HCT116 (cell line): ENCODE results near the gene VEPH1. TPM values are rescaled to one million over a fixed set of nuclear protein-coding genes. Genes with fewer than 3 reads are reported as not detected.

ENCODE experiments used
- ATAC-seq: fragments of 200-7000 bp; cut with Tn5 transposase; 2 replicates; pipeline ENCODE4 v1.9.1; 2020; ENCODE audit warnings: mild to moderate bottlenecking, moderate library complexity
- BruUV-seq: library from RNA; stranded (reverse); fragments of 400-500 nt; replicated peaks from 2 replicates; lab custom pipeline; 2021; lab: Mats Ljungman, UMichigan
- CTCF ChIA-PET: fragments of 300-600 bp; sonication (Branson Sonifier 250); formaldehyde crosslinking; loops from one replicate; lab custom pipeline; 2021; ENCODE audit warnings: antibody characterized with exemption; lab: Charles Lee
- POLR2A ChIA-PET: fragments of 300-600, 350-600 bp; sonication (Branson Sonifier 250); formaldehyde crosslinking; loops from one replicate; lab custom pipeline; 2021; ENCODE audit warnings: antibody characterized with exemption; lab: Charles Lee
- RAD21 ChIA-PET, 2 experiments: fragments of 300-600 bp; sonication (Branson Sonifier 250); formaldehyde crosslinking; loops; one replicate each; lab custom pipeline; 2023; ENCODE audit warnings: low total read pairs in 2 of 2; ENCODE audit not compliant: uncharacterized antibody in 2 of 2, unreplicated experiment in 2 of 2, low non-redundant PET in 1 of 2; lab: Charles Lee
- DNase-seq: peaks from one replicate; pipeline ENCODE4 v3.0.0-alpha.2; 2010; ENCODE audit warnings: low read depth, low spot score
- H2AFZ ChIP-seq: fragments of 200-600 bp; shearing (Covaris generic), sonication (generic); 2 replicates; pipeline ENCODE4 v1.6.1; 2017; ENCODE audit warnings: low read depth, mixed run types, mixed read lengths, antibody characterized with exemption, low read length; ENCODE audit not compliant: poor library complexity, severe bottlenecking
- H3K27ac ChIP-seq: 2 replicates; pipeline ENCODE4 v1.5.1; 2012; ENCODE audit warnings: low read depth, low read length
- H3K27me3 ChIP-seq: fragments of 200-600 bp; sonication (generic); 2 replicates; pipeline ENCODE4 v1.6.1; 2016; ENCODE audit warnings: mixed run types, low read length, mixed read lengths; ENCODE audit not compliant: insufficient read depth
- H3K36me3 ChIP-seq, 2 experiments: fragments of 200-500 bp in 1 of 2; fragments of 200-600 bp in 1 of 2; sonication (Bioruptor generic) in 1 of 2; sonication (generic) in 1 of 2; 2 replicates each; pipeline versions ENCODE4 v1.5.1 to v1.6.1; 2014 to 2016; ENCODE audit warnings: low read length in 2 of 2, inconsistent platforms in 1 of 2, mixed read lengths in 1 of 2, mixed run types in 1 of 2; ENCODE audit not compliant: insufficient read depth in 2 of 2, control insufficient read depth in 1 of 2
- H3K4me1 ChIP-seq, 2 experiments: fragments of 200-600 bp in 1 of 2; sonication (generic) in 1 of 2; 2 replicates each; pipeline versions ENCODE4 v1.5.1 to v1.6.1; 2012 to 2017; ENCODE audit warnings: low read length in 2 of 2, inconsistent platforms in 1 of 2, mild to moderate bottlenecking in 1 of 2, mixed read lengths in 1 of 2, mixed run types in 1 of 2, moderate library complexity in 1 of 2; ENCODE audit not compliant: insufficient read depth in 2 of 2, control insufficient read depth in 1 of 2
- H3K4me2 ChIP-seq: fragments of 200-600 bp; sonication (generic); 2 replicates; pipeline ENCODE4 v1.6.1; 2017; ENCODE audit warnings: mixed run types, low read length, mixed read lengths
- H3K4me3 ChIP-seq, 2 experiments: fragments of 200-600 bp in 1 of 2; sonication (generic) in 1 of 2; replicated peaks in 1 of 2; 2 replicates each; pipeline ENCODE4 v1.5.1; 2011 to 2016; ENCODE audit warnings: low read length in 2 of 2, control low read depth in 1 of 2, low read depth in 1 of 2, mild to moderate bottlenecking in 1 of 2, mixed read lengths in 1 of 2, mixed run types in 1 of 2
- H3K79me2 ChIP-seq: fragments of 200-600 bp; sonication (generic); 2 replicates; pipeline ENCODE4 v1.6.1; 2017; ENCODE audit warnings: mild to moderate bottlenecking, mixed run types, low read length, moderate library complexity, mixed read lengths; ENCODE audit not compliant: insufficient read depth
- H3K9ac ChIP-seq: fragments of 200-600 bp; sonication (generic); 2 replicates; pipeline ENCODE4 v1.6.1; 2016; ENCODE audit warnings: low read length, mixed read lengths
- H3K9me2 ChIP-seq: fragments of 200-600 bp; sonication (generic), shearing (Covaris generic); 2 replicates; pipeline ENCODE4 v1.6.1; 2017; ENCODE audit warnings: mixed run types, mild to moderate bottlenecking, moderate library complexity; ENCODE audit not compliant: insufficient read depth
- H3K9me3 ChIP-seq, 2 experiments: fragments of 200-500 bp in 1 of 2; fragments of 200-600 bp in 1 of 2; sonication (Bioruptor generic) in 1 of 2; sonication (generic) in 1 of 2; 2 replicates each; pipeline ENCODE4 v1.6.1; 2014 to 2017; ENCODE audit warnings: low read length in 2 of 2, mixed read lengths in 2 of 2, inconsistent platforms in 1 of 2, low read depth in 1 of 2, mild to moderate bottlenecking in 1 of 2, mixed run types in 1 of 2, moderate library complexity in 1 of 2; ENCODE audit not compliant: control insufficient read depth in 1 of 2, insufficient read depth in 1 of 2
- H4K20me1 ChIP-seq: fragments of 200-600 bp; sonication (generic), shearing (Covaris generic); 2 replicates; pipeline ENCODE4 v1.6.1; 2017; ENCODE audit warnings: mixed run types, mild to moderate bottlenecking, moderate library complexity; ENCODE audit not compliant: insufficient read depth
- CBX3 ChIP-seq: IDR thresholded peaks from 2 replicates; pipeline ENCODE4 v1.6.1; 2012; ENCODE audit warnings: low read depth
- CTCF ChIP-seq, 3 experiments: fragments of 200-600 bp in 1 of 3; sonication (generic) in 1 of 3; IDR thresholded peaks in 2 of 3; conservative IDR thresholded peaks in 1 of 3; 2 replicates each; pipeline ENCODE4 v1.5.1; 2012 to 2017; ENCODE audit warnings: low read depth in 2 of 3, low read length in 2 of 3, antibody characterized with exemption in 1 of 3, borderline replicate concordance in 1 of 3, control low read depth in 1 of 3, mild to moderate bottlenecking in 1 of 3, mixed read lengths in 1 of 3, mixed run types in 1 of 3, moderate library complexity in 1 of 3; ENCODE audit not compliant: insufficient read depth in 1 of 3
- EGR1 ChIP-seq: IDR thresholded peaks from 2 replicates; pipeline ENCODE4 v1.6.1; 2012; ENCODE audit warnings: low read depth
- EZH2 ChIP-seq: fragments of 200-600 bp; sonication (generic); IDR thresholded peaks from 2 replicates; pipeline ENCODE4 v1.6.1; 2017; ENCODE audit warnings: antibody characterized with exemption, mixed run types
- EZH2phosphoT487 ChIP-seq: fragments of 200-600 bp; IDR thresholded peaks from 2 replicates; pipeline ENCODE4 v1.6.1; 2018; ENCODE audit warnings: antibody characterized with exemption, borderline replicate concordance
- JUND ChIP-seq: IDR thresholded peaks from 2 replicates; pipeline ENCODE4 v1.6.1; 2012
- POLR2A ChIP-seq: IDR thresholded peaks from 2 replicates; pipeline ENCODE4 v1.7.0; 2011; ENCODE audit warnings: borderline replicate concordance; ENCODE audit not compliant: insufficient read depth, insufficient read length; ENCODE audit errors: extremely low read depth
- POLR2AphosphoS5 ChIP-seq: IDR thresholded peaks from 2 replicates; pipeline ENCODE4 v1.6.1; 2011; ENCODE audit warnings: mild to moderate bottlenecking, low read depth, low read length, moderate library complexity
- RAD21 ChIP-seq: IDR thresholded peaks from 2 replicates; pipeline ENCODE4 v1.6.1; 2012; ENCODE audit warnings: low read depth, mild to moderate bottlenecking
- SIN3A ChIP-seq: IDR thresholded peaks from 2 replicates; pipeline ENCODE4 v1.6.1; 2012; ENCODE audit warnings: low read depth
- SP1 ChIP-seq: IDR thresholded peaks from 2 replicates; pipeline ENCODE4 v1.6.1; 2012; ENCODE audit warnings: low read depth
- SRF ChIP-seq: IDR thresholded peaks from 2 replicates; pipeline ENCODE4 v1.6.1; 2012; ENCODE audit warnings: low read depth
- ZFX ChIP-seq: fragments of 450-650 bp; IDR thresholded peaks from 2 replicates; pipeline ENCODE4 v1.6.1; 2017
- intact Hi-C: fragments of 100-400 bp; cut with micrococcal nuclease; formaldehyde crosslinking; loops from 2 replicates; pipeline ENCODE4 v1.10.0; 2022
- total RNA-seq: library from RNA; stranded (reverse); gene quantifications from one replicate; pipeline ENCODE4 v1.2.1, GENCODE V29; 2021; ENCODE audit not compliant: unreplicated experiment
- TF ChIP-seq, protein P1 (sequence below): IDR thresholded peaks from 2 replicates; pipeline ENCODE4 v1.6.1; 2012
- TF ChIP-seq, protein P2 (sequence below): IDR thresholded peaks from 2 replicates; pipeline ENCODE4 v1.6.1; 2012

VEPH1 gene
- total RNA-seq, 1 experiment from 2014 or later: 4.9 TPM

DNA sequence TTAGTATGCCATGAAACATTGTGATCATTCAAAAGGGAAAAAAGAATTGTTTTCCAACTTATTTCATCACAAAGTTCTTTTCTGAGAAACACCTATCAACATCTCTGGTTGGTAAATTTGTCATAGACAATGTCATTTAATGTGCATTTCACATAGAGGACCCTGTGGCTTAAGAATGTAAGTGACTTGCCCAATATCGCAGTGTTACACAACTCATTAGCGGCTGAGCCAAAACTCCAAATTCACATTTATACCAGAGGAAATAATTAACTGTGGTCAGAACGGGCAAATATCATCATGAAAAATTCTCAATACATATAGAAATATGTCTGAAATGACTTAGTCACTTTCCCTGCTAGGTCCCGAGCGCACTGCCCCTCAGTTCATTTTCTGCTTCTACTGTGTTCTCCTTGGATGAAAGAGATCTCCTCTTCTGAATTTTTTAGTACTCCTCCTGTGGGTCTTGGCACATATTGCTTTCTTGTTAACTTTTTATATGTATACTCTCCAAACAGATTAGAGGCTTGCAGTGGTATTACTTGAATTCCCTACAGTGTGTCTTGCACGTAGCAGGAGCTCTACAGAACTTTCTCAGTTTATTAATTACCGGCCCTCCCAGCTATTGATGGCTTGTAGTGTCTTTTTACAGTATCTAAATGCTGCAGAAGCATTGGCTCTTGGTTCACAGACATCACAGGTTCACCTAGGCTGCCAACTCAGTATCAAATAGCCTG, 33.5 kb downstream of the VEPH1 start:
- intact Hi-C loops: no loop called here
- ChIA-PET POLR2A (no interaction called here), RAD21 (no interaction called here), CTCF (no interaction called here)
- H4K20me1 ChIP-seq: no peaks in the 10 kb centered on the region
- ATAC-seq (no peak), DNase-seq (no peak)
- H3K36me3 ChIP-seq: no peaks in the 10 kb centered on the region
- no peak overlapping the region for H3K27ac ChIP-seq
- H2AFZ ChIP-seq: no peak overlapping the region
- no peak overlapping the region for H3K9ac ChIP-seq
- H3K79me2 ChIP-seq: no peaks in the 10 kb centered on the region
- TF ChIP-seq, protein P1, sequence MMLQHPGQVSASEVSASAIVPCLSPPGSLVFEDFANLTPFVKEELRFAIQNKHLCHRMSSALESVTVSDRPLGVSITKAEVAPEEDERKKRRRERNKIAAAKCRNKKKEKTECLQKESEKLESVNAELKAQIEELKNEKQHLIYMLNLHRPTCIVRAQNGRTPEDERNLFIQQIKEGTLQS: no peak
- TF ChIP-seq JUND: no peak
- no peak for TF ChIP-seq EGR1
- no peak for TF ChIP-seq POLR2AphosphoS5
- TF ChIP-seq, protein P2, sequence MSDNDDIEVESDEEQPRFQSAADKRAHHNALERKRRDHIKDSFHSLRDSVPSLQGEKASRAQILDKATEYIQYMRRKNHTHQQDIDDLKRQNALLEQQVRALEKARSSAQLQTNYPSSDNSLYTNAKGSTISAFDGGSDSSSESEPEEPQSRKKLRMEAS: no peak
- TF ChIP-seq EZH2: no peak
- TF ChIP-seq SP1: no peak
- TF ChIP-seq EZH2phosphoT487: no peak
- TF ChIP-seq ZFX: no peak
- no peak for TF ChIP-seq POLR2A
- no peak for TF ChIP-seq SIN3A
- no peak for TF ChIP-seq CTCF (IDR thresholded peaks at IDR 0.05 in 2 of 3, conservative IDR thresholded peaks at IDR 0.05 in 1 of 3; ENCODE audit: borderline replicate concordance in 1 of 3, insufficient read depth in 1 of 3, low read depth in 2 of 3, low read length in 2 of 3)
- TF ChIP-seq RAD21: no peak
- TF ChIP-seq SRF: no peak
- TF ChIP-seq CBX3: no peak
- BruUV-seq: no TSS peak
- no peak overlapping the region for H3K4me3 ChIP-seq
- no peaks in the 10 kb centered on the region for H3K27me3 ChIP-seq
- no peaks in the 10 kb centered on the region for H3K4me1 ChIP-seq
- H3K9me2 ChIP-seq: no peaks in the 10 kb centered on the region
- H3K9me3 ChIP-seq: no peaks in the 10 kb centered on the region
- H3K4me2 ChIP-seq: no peak overlapping the region
